NK-92 (cell line): ENCODE measurements around the gene KLRF1.

Source experiments
- DNase-seq: peaks from one replicate; lab custom pipeline; 2025; ENCODE audit not compliant: unreplicated experiment; lab: John Stamatoyannopoulos, UW

KLRF1 gene, protein sequence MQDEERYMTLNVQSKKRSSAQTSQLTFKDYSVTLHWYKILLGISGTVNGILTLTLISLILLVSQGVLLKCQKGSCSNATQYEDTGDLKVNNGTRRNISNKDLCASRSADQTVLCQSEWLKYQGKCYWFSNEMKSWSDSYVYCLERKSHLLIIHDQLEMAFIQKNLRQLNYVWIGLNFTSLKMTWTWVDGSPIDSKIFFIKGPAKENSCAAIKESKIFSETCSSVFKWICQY

DNA sequence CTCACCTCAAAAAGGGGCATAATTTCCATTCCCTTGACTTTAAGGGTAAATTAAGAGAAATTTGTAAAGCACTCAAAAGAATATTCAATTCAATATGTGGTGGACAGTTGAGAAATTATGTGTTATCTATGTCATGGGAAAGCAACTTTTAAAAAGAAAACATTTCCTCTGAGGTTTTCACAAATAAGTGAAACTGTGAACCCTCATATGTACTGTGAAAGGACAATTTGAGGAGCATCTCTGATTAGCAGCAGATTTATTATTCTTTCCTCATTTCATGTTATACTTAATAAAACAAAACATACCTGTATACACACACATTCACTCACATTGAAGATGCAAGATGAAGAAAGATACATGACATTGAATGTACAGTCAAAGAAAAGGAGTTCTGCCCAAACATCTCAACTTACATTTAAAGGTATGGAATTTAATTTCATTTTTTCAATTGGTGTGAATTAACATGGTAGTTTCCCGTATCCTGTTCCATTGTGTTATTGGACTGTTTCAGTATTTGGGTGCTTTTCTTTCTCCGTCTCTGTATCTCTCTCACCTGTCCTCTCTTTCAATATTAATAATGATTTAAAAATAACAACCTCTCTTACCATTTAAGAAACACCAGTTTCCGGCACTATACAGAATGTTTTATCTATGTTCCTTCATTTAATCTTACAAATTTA is at the start of gene KLRF1:
KLRF1 (plus strand) TSS at position 273 of the 680 bp plus-strand sequence; CDS start at position 337, 64 bp downstream.
- DNase-seq: no peak

DNA sequence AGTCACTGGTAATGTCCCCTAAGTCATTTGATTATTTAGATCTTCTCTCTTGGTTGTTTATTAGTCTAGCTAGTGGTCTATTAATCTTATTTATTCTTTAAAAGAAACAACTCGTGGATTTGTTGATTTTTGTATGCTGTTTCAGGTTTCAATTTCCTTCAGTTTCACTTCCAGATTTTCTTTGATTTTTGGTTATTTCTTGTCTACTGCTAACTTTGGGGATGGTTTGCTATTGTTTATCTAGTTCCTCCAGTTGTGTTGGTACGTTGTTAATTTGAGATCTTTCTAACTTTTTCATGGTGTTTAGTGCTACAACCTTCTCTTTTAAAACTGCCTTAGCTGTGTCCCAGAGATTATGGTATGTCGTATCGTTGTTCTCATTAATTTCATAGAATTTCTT is 48.1 kb upstream of the KLRF1 start:
- DNase-seq: no peak

DNA sequence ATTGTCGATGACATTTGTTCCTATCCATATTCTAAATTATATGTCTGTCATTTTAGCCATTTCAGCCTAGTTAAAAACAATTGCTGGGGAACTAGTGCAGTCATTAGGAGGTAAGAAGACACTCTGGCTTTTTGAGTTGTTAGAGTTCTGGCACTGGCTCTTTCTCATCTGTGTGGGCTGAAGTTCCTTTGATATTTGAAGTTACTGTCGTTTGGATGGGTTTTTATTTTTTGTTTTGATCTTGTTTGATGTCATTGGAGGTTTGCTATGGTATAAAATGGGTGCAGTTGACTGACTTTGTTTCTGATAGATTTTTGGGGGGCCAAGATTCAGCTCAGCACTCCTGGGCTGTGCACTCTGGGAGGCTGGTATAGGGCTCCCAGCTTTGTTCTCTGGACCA is 45.9 kb upstream of the KLRF1 start:
- DNase-seq: no peak

DNA sequence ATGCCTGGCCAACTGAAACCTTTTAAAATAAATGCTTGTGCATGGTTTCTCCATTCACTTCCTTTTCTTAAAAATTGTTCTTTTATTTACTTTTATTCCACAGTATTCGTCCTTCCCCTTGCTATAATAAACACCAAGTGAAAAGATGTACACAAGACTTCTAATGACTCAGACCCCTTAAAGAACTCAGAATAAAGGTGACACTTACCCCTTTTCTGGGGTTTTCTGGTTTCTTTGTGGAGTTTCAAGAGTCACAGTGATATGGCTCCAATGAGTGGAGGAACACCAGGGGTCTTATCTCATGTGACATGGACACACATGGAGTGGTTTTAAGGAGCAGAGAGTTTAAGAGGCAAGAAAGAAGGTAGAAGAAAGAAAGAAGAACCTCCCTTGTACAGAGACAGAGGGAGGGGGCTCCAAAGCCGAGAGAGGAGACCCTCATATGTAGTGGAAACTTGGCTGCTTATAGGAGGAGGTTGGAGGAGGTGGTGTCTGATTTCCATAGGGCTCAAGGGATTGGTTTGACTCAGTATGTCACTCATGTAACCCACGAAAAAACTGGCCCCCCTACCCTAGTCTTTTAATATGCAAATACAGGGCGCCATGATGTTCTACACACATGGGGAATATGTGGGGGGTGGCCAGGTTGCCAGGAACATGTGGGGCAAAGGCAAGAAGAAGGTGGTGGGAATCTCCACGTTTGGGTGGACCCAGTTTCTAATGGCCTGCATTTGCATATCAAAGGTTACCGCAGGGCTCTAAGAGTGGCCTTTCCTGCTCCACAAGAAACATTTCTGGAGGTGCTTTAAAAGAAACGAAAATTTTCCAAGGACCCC is 44.5 kb upstream of the KLRF1 start:
- no peak for DNase-seq

DNA sequence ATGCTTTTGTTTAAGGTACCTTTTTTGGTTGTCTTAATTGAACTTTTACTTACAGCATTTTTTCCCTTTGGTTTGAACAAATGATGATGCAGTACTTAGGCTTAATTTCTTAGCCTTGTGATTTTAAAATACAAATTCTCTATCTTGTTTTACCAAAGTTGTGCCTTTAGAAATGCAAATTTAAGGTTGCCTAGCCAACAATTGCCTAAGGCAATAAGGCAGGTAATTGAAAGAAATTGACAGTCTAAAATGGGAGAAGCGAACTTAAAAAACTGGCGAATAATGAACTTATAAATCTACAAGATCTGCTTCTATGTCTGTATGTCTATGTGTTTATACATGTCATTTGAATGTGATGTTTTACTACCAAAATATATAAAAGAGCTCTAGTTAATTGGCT is 43.0 kb upstream of the KLRF1 start:
- DNase-seq: no peak

DNA sequence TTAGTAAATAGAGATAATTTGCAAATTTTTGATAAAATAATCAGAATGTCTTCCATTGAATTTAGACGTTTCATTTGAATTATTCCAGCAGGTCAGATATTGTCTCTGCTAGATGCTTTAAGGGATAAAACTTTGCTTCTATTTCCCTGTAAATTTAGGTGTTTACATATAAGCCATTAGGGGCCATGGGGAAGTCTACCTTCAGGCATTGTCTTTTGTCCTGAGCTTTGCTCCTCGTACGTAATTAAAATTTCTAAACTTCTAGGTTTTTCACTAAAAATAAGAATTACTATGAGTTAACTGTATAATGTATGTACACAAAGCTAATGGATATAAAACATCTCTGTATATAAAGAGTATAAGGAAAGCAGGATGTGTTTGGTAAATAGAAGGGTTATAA is 42.5 kb upstream of the KLRF1 start:
- no peak for DNase-seq

DNA sequence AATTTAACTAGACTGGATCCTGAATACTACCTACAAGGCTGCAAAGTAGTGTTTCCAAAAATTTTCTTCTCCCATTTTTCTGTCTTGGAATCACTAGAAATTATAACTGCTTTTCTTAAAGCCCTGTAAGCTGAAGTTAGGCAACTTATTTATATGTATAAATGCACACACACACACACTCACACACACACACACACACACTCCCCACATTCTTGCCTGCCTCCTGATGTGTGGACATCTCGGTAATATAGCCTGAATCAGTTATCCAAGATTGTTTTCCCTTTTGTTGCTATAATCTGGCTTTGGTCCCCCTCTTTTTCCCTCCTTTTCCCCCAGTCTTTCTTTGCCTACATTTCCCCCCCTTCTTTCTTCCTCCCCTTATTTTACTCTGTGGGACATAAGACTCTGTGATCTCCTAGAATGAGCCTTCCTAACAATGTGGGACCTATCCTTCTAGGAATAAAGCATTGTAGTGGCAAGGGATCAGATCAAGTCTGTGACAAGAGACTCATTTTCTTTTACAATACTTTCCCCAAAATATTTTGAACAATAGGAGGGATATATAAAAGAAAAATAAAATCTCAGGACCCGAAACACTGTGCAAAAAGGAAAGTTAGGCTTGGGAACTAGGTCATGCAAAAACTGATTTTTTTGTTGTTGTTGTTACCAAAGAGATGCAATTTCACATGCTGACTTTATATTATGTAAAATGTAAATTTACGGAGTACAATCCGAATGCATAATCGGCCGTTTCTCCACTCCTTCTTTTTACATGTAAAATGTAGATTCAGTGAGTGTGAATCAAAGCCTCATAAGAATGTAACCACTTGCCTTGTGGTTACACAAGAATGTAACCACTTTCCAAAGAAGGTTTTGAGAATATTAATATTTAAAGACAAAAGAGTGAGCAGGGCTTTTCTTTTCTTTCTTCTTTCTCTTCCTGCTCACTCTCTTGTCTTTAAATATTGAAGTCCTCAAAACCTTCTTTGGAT is 40.3 kb upstream of the KLRF1 start:
- no peak for DNase-seq

DNA sequence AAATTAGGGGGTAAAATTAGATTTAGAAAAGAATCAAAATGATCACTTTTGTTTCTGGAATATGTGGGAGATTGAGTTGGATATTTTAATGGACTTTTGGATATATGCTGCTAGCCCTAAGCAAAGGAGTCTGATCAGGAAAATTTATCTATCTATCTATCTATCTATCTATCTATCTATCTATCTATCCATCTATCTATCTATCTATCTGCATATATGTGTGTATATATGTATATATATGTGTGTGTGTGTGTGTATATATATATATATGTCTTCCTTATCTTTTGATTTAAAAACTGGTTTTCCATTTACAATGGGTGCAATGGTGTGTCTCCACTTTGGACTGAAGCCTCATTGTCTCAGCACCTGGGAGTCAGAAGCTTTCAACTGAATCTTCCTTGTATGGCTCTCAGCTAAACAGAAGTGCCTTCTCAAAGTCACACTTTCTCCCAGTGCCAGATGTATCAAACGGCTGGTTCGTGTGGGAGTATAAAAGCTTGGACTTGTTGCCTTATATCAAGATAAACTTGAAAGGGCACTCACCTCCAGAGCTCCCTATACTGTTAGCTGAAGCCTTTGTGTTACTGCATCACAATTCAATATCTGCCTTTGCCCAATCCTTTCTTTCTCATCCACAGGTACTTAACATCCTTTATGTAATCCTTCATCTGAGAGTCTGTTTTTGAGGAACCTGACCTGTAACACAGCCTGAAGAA is 34.9 kb upstream of the KLRF1 start:
- no peak for DNase-seq

DNA sequence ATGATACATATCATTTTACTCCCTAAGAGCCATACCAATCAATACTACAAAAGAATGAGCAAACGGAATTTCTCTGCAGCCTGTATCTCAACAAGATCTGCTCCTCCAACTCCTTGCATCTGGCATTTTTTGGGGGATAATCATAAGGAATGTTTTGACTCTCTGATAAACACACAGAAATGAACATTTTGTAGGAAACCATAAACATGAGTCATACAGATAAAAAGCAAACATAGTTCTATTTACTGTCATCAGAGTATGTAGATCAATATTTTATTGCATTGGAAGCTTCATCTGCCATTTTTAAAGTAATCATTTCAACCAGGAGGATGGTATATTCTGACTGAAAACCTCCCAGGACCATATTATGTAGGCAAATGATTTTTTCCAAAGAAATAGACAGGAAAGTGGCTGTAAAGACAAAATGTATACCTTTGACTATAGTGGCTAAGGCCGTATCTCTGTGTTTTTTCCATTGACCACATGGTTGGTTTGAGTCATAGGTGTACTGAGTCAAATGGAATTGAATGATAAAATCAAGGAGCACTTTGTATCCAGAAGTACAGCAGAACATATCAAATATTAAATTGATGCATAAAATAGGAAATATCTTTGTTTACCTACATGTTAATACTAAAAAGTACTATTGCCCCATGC is 34.2 kb upstream of the KLRF1 start:
- no peak for DNase-seq

DNA sequence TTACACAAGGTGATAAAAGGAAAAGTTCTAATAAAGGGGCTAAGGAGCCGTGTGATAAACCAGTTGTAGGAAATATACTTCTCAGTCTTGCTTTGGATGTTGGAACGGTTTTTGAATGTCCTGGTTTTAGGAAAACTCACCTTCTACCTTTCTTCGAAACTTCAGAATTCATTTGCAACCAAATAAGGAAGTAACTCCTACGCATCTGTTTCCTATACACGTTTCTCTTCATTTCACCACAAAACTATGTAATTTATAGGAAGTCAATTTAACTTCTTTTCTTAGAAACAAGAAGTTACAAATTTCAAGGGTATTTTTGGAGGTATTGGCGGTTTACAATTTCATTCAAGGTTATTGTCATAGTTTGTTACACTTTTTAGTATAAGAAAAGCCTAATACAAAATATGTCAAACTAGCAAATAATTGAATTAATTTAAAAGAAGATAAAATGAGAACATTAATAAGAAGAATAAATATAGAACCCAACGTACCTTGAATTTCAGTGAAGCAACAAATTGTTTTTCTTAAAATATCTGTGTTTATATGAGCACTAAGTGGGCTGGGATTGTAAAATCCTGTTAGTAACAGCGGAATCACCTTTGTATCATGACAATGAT is 33.4 kb upstream of the KLRF1 start:
- DNase-seq: no peak

DNA sequence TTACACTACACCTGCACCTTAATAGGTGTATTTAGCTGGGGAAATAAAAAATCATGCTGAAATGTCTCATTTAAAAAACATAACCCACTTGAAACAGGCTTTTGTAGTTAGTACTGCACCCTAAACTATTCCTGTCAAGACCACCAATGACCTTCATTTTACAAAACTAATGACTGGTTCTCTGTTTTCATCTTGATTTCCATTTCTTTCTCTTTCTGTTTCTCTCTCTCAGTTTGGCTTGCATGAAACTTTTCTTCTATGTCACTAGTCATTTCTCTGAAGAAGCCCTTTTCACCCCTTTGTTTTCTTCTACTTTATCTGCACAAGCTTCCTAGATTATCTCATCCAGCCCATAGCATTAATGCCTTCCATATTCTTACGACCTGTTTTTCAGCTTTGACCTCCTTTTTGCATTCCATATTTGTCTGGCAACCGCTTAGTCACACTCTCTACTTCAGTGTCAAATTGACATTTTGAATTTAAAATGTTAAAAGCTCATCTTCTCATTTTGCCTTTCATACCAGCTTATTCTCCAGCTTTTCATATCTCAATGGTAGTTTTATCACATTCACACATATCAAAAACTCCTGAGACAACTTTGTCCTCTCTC is 32.7 kb upstream of the KLRF1 start:
- no peak for DNase-seq

DNA sequence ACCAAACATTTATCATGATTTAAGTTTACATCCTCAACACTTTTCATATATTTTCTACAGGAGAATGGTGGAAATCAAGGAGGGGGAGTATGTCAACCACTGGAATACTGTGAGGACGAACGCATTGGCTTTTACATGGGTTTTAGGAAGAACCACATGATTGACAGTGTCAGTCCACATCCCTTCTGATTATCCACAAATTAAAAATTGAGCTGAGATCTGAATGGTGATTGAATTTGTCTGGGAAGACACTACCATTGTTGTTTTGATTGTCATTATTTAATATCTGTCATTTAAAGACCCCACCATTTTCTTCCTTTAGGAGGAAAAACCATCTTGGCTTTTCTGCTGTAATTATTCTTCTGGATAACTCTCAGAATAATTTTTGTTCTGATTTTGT is 31.3 kb upstream of the KLRF1 start:
- DNase-seq: no peak

DNA sequence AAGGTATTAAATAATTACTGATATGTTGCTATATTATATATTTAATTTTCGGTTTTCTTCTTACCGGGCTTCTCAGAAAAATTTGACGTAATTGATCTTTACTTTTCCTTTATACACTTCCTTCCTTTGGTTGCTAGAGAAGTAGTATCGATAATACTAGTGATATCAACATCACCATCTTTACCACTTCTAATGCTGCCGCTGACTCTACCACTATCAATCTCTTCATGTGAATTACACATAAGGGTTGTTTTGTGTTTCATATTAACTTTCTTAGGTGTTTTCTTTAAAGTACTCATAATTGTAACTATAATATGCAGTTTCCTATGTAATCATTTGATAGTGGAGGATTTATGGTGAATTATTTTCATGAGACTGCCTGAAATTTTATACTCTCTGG is 30.9 kb upstream of the KLRF1 start:
- no peak for DNase-seq

DNA sequence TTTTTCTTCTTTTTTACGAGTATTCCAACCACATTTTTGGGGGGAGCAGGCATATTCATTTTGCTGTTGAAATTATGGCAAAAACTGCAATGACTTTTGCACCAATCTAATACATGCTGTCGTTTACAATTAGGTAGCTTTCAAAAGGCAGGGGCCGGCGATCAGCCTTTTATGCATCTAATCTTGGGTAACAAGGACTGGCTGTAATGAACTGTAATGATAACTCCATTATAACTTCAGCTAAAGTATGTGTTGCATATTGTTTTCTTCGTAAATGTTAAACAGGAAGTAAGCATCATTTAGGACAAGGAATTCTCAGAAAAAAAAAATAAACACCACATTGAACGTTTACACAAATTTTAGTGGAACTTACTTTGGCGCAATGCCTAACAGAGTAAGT is 30.3 kb upstream of the KLRF1 start:
- no peak for DNase-seq

DNA sequence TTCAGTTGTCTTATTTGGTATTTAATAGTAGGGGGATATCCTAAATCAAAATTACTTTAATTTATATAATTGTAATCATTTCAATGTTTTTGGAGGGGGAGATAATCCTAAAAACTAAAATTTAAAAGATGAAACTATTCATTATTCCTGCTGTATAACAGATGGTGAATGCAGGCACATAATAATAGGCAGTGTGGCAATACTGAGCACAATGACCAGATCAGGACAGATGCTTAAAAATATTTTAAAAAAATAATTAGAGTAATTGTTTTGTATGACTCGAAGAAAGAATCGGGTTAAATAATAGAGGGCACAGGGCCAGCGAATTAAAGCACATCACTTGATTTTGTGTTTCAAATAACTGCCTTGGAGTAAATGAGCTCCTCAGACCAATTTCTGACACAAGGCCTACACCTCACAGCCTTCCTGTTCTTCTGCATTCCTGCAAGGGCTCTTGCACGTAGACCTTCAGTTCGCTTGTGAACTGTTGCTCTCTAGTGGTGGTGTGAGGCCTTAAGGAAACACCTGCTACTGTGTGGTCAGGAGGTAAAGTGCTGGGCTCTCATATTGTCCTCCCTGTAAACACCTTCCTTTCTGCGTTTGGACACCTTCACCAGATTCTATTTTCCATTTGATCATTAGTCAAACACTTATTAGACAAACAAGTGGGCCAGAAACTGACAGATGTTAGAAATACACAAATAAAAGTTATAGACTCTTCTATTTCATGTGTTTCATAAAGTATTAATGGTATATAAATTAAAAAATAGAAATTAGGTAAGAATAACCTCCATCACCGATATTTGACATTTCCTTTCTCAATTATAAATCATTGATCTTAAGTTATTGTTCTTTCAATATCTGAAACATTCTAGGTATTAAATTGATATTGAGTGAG is 29.3 kb upstream of the KLRF1 start:
- DNase-seq: no peak

DNA sequence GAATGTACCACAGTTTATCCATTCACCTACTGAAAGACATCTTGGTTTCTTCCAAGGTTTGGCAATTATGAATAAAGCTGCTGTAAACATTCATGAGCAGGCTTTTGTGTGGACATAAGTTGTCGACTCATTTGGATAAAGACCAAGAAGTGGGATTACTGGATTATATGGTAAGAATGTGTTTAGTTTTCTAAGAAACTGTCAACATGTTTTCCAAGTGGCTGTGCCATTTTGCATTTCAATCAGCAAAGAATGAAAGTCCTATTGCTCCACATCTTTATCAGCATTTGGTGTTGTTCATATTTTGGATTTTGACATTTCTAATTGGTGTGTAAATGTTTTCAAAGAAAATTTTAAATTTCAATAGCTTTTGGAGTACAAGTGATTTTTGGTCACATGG is 27.3 kb upstream of the KLRF1 start:
- DNase-seq: no peak

DNA sequence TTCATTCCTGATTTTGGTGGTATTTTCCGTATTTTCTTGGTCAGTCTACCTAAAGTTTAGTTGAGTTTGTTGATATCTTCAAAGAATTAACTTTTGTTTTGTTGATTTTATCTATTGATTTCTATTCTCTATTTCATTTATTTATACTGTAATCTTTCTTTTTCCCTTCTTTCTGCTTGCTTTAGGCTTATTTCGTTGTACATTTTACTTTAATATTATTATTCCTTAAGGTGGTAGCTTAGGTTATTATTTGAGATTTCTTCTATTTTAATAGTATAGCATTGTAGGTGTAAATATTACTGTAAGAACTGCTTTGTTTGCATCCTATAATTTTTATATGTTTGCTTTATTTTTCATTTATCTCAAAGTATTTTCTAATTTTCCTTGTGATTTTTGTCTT is 21.4 kb upstream of the KLRF1 start:
- no peak for DNase-seq

DNA sequence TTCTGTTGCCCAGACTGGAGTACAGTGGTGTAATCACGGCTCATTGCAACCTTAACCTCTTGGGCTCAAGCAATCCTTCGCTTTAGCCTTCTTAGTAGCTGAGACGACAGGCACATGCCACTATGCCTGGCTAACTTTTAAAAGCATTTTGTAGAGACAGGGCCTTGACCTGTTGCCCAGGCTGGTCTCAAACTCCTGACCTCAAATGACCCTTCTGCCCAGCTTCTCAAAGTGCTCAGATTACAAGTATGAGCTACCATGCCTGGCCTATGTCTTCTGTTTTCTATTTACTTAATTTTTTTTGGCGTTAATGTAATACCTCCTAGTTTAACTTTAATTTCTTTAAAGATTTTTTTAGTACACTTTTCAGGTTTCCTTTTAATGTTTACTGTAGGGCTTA is 20.6 kb upstream of the KLRF1 start:
- no peak for DNase-seq
